Astrocyte (in vitro differentiated cells and primary cell): ENCODE data around the gene TMEM238L. TPM values are rescaled to one million over a fixed set of nuclear protein-coding genes. Genes with fewer than 3 reads are reported as not detected.

Experiments
- DNase-seq: peaks from one replicate; pipeline ENCODE4 v3.0.0-alpha.2; 2010; ENCODE audit warnings: low read depth
- FAIRE-seq: peaks from 2 replicates; lab custom pipeline; 2011; peaks lifted over from hg19 to GRCh38; lab: Jason Lieb, UNC
- H2AFZ ChIP-seq: 2 replicates; pipeline ENCODE4 v1.6.0; 2012; ENCODE audit warnings: low read depth, low read length, inconsistent platforms
- H3K27ac ChIP-seq: 2 replicates; pipeline ENCODE4 v1.5.1; 2011; ENCODE audit warnings: low read depth, low read length, inconsistent platforms
- H3K27me3 ChIP-seq: 2 replicates; pipeline ENCODE4 v1.6.0; 2011; ENCODE audit warnings: low read length, inconsistent platforms; ENCODE audit not compliant: insufficient read depth
- H3K36me3 ChIP-seq: 2 replicates; pipeline ENCODE4 v1.5.1; 2011; ENCODE audit warnings: low read length, inconsistent platforms; ENCODE audit not compliant: insufficient read depth
- H3K4me1 ChIP-seq: 2 replicates; pipeline ENCODE4 v1.5.1; 2011; ENCODE audit warnings: low read length, inconsistent platforms; ENCODE audit not compliant: insufficient read depth
- H3K4me2 ChIP-seq: 2 replicates; pipeline ENCODE4 v1.6.0; 2012; ENCODE audit warnings: low read length, inconsistent platforms
- H3K4me3 ChIP-seq: 2 replicates; pipeline ENCODE4 v1.5.1; 2011; ENCODE audit warnings: low read depth, mild to moderate bottlenecking, low read length, inconsistent platforms; ENCODE audit not compliant: insufficient read depth
- H3K79me2 ChIP-seq: 2 replicates; pipeline ENCODE4 v1.6.0; 2012; ENCODE audit warnings: mild to moderate bottlenecking, low read length, inconsistent platforms; ENCODE audit not compliant: insufficient read depth
- H3K9ac ChIP-seq: 2 replicates; pipeline ENCODE4 v1.6.0; 2012; ENCODE audit warnings: mild to moderate bottlenecking, low read length, inconsistent platforms
- H3K9me3 ChIP-seq: 2 replicates; pipeline ENCODE4 v1.5.1; 2012; ENCODE audit warnings: low read depth, mild to moderate bottlenecking, low read length, inconsistent platforms; ENCODE audit not compliant: insufficient read depth
- H4K20me1 ChIP-seq: 2 replicates; pipeline ENCODE4 v1.6.0; 2012; ENCODE audit warnings: low read length, inconsistent platforms; ENCODE audit not compliant: insufficient read depth
- H3K27ac Mint-ChIP-seq: one replicate; pipeline ENCODE4 v1.8.0; 2021; ENCODE audit warnings: mild to moderate bottlenecking, mixed read lengths; ENCODE audit not compliant: unreplicated experiment
- H3K27me3 Mint-ChIP-seq: one replicate; pipeline ENCODE4 v1.8.0; 2021; ENCODE audit warnings: low read depth, mixed read lengths; ENCODE audit not compliant: unreplicated experiment
- H3K36me3 Mint-ChIP-seq: one replicate; pipeline ENCODE4 v1.8.0; 2021; ENCODE audit warnings: low read depth, mixed read lengths; ENCODE audit not compliant: unreplicated experiment
- H3K4me1 Mint-ChIP-seq: one replicate; pipeline ENCODE4 v1.8.0; 2021; ENCODE audit warnings: low read depth, mixed read lengths; ENCODE audit not compliant: unreplicated experiment
- H3K4me3 Mint-ChIP-seq: one replicate; pipeline ENCODE4 v1.8.0; 2021; ENCODE audit warnings: mild to moderate bottlenecking, moderate library complexity, mixed read lengths; ENCODE audit not compliant: unreplicated experiment
- H3K9me3 Mint-ChIP-seq: one replicate; pipeline ENCODE4 v1.8.0; 2021; ENCODE audit warnings: mild to moderate bottlenecking, mixed read lengths; ENCODE audit not compliant: unreplicated experiment
- EZH2 ChIP-seq: IDR thresholded peaks from 2 replicates; pipeline ENCODE4 v1.6.1; 2012; ENCODE audit warnings: mild to moderate bottlenecking, low read length, inconsistent platforms; ENCODE audit not compliant: insufficient read depth
- total RNA-seq: library from RNA; stranded (reverse); gene quantifications from 2 replicates; pipeline ENCODE4 v1.2.1, GENCODE V29; 2021
- TF ChIP-seq, protein P1 (sequence below): IDR thresholded peaks from 2 replicates; pipeline ENCODE4 v1.5.1; 2011; ENCODE audit warnings: low read depth, mild to moderate bottlenecking, inconsistent platforms, low read length, moderate library complexity; ENCODE audit not compliant: insufficient read depth

The TMEM238L gene
- total RNA-seq, 1 donor from 2014 or later = not detected

DNA sequence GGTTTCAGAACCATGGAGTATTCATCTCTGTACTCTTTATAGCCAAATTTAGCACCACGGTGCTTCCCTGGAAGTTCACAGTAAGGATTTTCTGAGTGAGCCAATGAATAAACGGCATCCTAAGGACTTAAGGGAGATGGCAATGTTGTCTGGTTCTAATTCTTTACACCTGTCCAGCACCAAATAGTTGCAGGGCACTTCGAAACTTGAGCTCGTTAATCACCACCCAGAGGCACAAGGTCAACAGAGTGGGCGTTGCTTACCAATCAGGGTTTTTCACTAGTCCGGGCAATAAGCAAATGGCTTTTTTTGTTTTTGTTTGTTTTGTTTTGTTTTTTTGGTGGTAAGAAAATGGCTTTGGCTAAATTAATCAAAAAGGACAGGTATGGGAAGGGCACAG lies 45.8 kb downstream of the TMEM238L start:
- H3K79me2 ChIP-seq = no peaks in the 10 kb centered on the region
- DNase-seq (no peak), FAIRE-seq (no peak)
- no peaks in the 10 kb centered on the region for H3K27me3 ChIP-seq
- TF ChIP-seq EZH2 = no peak
- TF ChIP-seq, protein P1, sequence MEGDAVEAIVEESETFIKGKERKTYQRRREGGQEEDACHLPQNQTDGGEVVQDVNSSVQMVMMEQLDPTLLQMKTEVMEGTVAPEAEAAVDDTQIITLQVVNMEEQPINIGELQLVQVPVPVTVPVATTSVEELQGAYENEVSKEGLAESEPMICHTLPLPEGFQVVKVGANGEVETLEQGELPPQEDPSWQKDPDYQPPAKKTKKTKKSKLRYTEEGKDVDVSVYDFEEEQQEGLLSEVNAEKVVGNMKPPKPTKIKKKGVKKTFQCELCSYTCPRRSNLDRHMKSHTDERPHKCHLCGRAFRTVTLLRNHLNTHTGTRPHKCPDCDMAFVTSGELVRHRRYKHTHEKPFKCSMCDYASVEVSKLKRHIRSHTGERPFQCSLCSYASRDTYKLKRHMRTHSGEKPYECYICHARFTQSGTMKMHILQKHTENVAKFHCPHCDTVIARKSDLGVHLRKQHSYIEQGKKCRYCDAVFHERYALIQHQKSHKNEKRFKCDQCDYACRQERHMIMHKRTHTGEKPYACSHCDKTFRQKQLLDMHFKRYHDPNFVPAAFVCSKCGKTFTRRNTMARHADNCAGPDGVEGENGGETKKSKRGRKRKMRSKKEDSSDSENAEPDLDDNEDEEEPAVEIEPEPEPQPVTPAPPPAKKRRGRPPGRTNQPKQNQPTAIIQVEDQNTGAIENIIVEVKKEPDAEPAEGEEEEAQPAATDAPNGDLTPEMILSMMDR = no peak
- H4K20me1 ChIP-seq = no peaks in the 10 kb centered on the region
- H3K27ac ChIP-seq = no peak overlapping the region
- H2AFZ ChIP-seq = no peak overlapping the region
- Mint-ChIP-seq H3K4me1 (no peaks in the 10 kb centered on the region), H3K4me3 (no peak overlapping the region), H3K27ac (no peak overlapping the region), H3K36me3 (no peaks in the 10 kb centered on the region), H3K9me3 (no peaks in the 10 kb centered on the region), H3K27me3 (peaks cover 13% of the 10 kb centered on the region)
- H3K4me2 ChIP-seq = no peak overlapping the region
- H3K4me1 ChIP-seq = no peaks in the 10 kb centered on the region
- peaks cover 2% of the 10 kb centered on the region for H3K9me3 ChIP-seq
- H3K9ac ChIP-seq = no peak overlapping the region
- no peaks in the 10 kb centered on the region for H3K36me3 ChIP-seq
- no peak overlapping the region for H3K4me3 ChIP-seq

DNA sequence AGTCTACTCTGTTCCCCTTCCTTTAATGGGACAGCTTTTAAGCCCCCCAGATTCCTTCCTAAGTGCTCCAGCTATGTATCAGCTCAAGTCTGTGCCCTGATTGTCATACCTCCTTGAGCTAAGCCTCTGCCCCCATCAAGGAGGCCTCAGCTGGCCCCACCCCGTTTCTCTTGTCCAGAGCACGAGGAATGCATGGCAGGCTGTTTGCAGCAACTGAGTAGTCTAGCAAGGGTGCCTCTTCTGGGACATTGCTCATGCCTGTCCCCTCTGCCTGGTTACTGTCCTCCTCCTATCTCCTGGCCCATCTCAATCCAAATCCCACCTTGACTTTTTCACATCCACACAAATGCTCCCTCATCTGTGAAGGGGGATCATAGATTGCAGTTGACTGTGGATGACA lies 46.3 kb downstream of the TMEM238L start:
- Histone ChIP-seq H4K20me1 (no peaks in the 10 kb centered on the region), H3K27me3 (no peaks in the 10 kb centered on the region), H3K4me2 (no peak overlapping the region), H3K4me3 (no peak overlapping the region), H3K27ac (no peak overlapping the region), H3K4me1 (no peaks in the 10 kb centered on the region), H3K9me3 (peaks cover 2% of the 10 kb centered on the region), H3K79me2 (no peaks in the 10 kb centered on the region), H2AFZ (no peak overlapping the region), H3K9ac (no peak overlapping the region), H3K36me3 (no peaks in the 10 kb centered on the region)
- H3K27me3 Mint-ChIP-seq = peaks cover 13% of the 10 kb centered on the region
- no peak overlapping the region for H3K4me3 Mint-ChIP-seq
- FAIRE-seq (no peak), DNase-seq (no peak)
- H3K36me3 Mint-ChIP-seq = no peaks in the 10 kb centered on the region
- no peaks in the 10 kb centered on the region for H3K4me1 Mint-ChIP-seq
- no peak for TF ChIP-seq EZH2
- TF ChIP-seq, protein P1 = no peak
- H3K9me3 Mint-ChIP-seq = no peaks in the 10 kb centered on the region
- H3K27ac Mint-ChIP-seq = no peak overlapping the region

DNA sequence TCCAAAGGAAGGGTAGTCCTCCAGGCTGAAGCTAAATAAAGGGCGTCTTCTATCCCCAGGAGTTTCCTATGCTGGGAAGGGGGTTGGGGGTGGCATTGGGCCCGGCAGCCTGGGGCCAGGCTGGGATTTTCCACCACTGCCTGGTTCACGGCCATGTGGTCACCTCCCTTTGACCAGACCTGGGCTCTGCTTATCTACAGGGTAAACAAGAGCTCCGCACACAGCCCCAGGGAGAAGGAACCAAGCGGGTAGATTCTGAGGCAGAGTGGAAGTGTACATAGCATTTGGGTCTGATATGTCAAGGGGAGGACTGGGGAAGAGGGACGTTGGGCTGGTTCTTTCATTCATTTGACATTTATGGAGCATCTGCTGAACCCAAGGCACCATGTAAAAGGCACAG lies 46.8 kb downstream of the TMEM238L start:
- no peaks in the 10 kb centered on the region for H3K4me1 ChIP-seq
- H4K20me1 ChIP-seq = no peaks in the 10 kb centered on the region
- no peak overlapping the region for H3K4me3 ChIP-seq
- H3K79me2 ChIP-seq = no peaks in the 10 kb centered on the region
- no peak overlapping the region for H3K27ac Mint-ChIP-seq
- no peak overlapping the region for H2AFZ ChIP-seq
- no peak overlapping the region for H3K9ac ChIP-seq
- DNase-seq (no peak), FAIRE-seq (no peak)
- H3K27me3 ChIP-seq = no peaks in the 10 kb centered on the region
- no peaks in the 10 kb centered on the region for H3K36me3 Mint-ChIP-seq
- H3K9me3 Mint-ChIP-seq = no peaks in the 10 kb centered on the region
- H3K4me1 Mint-ChIP-seq = no peaks in the 10 kb centered on the region
- H3K27ac ChIP-seq = no peak overlapping the region
- no peak overlapping the region for H3K4me2 ChIP-seq
- TF ChIP-seq EZH2 = no peak
- TF ChIP-seq, protein P1 = no peak
- H3K9me3 ChIP-seq = peaks cover 2% of the 10 kb centered on the region
- no peaks in the 10 kb centered on the region for H3K36me3 ChIP-seq
- H3K4me3 Mint-ChIP-seq = no peak overlapping the region
- H3K27me3 Mint-ChIP-seq = peaks cover 11% of the 10 kb centered on the region
